NT2/D1 (cell line): ENCODE results near the gene SAT2.
A peak's percentile ranks its signal among the peaks of the same experiment; 100 is the strongest.

Experiments
- DNase-seq: peaks from one replicate; pipeline ENCODE4 v3.0.0-alpha.2; 2011; ENCODE audit warnings: low read depth, low spot score
- H3K27me3 ChIP-seq: 2 replicates; pipeline ENCODE4 v1.6.0; 2011; ENCODE audit warnings: mild to moderate bottlenecking; ENCODE audit not compliant: insufficient read length, insufficient read depth
- H3K36me3 ChIP-seq: 2 replicates; pipeline ENCODE4 v1.6.1; 2011; ENCODE audit warnings: mild to moderate bottlenecking, low read length, mixed read lengths; ENCODE audit not compliant: insufficient read depth, insufficient read length
- H3K4me1 ChIP-seq: 2 replicates; pipeline ENCODE4 v1.5.1; 2011; ENCODE audit not compliant: insufficient read depth, insufficient read length
- H3K4me3 ChIP-seq: 2 replicates; pipeline ENCODE4 v1.5.1; 2011; ENCODE audit warnings: low read depth; ENCODE audit not compliant: insufficient read length
- H3K9ac ChIP-seq: 2 replicates; pipeline ENCODE4 v1.6.0; 2011; ENCODE audit warnings: low read depth; ENCODE audit not compliant: insufficient read length
- H3K9me3 ChIP-seq: 2 replicates; pipeline ENCODE4 v1.5.1; 2011; ENCODE audit warnings: mild to moderate bottlenecking, low read length; ENCODE audit not compliant: insufficient read depth
- SUZ12 ChIP-seq: IDR thresholded peaks from 2 replicates; pipeline ENCODE4 v1.6.1; 2011; ENCODE audit not compliant: insufficient read length, insufficient read depth; ENCODE audit errors: extremely low read depth
- YY1 ChIP-seq: IDR thresholded peaks from 2 replicates; pipeline ENCODE4 v1.6.1; 2011; ENCODE audit not compliant: insufficient read length, insufficient read depth
- ZNF274 ChIP-seq: IDR thresholded peaks from 2 replicates; pipeline ENCODE4 v1.6.1; 2011; ENCODE audit warnings: mild to moderate bottlenecking, low read depth, low read length

Gene SAT2

DNA sequence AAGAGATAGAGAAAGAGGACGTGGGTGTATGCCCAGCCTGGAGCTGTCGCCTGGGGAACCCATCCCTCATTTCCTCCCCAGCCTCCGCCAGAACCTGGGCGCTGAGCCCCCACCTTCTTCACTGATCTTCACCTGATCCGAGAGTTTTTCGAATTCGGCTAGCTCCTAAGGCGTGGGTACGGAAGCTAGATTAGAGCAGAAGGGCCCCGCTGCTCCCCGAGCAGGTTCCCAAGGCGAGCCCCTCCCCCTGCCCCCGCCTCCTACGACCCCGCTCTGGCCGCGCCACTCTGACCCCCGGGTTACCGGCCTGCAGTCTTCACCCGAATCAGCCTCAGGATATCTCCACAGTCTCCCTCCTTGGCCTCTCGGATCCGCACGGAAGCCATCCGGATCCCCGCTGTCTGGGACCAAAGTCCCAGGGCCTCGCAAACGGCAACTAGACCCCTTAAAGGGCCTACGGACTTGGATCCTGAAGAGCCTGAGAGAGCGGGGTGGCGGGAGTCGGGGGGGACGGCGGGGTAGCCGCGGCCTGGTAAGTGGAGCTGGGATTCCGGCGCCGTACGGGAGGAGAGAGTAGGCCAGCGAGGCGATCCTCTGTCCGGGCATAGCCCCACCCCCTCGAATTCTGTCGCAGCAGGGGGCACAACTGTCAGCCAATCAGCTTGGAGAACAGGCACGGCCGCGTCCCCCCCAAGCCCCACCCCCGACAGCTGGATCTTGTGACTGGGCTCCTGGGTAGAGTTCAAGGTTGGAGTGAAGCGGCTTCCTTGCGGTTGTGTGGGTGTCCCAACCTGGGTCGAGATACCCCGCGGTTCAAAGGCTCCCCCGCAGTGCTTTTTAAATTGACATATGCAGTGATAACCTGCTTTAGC, at the start of gene SAT2:
Gene SAT2 (minus strand): TSS at position 572 of the 872 bp plus-strand sequence. CDS start 186 bp downstream, at position 386.
- H3K4me3 ChIP-seq: peak within 1 kb of the TSS; percentile 75
- peaks cover 2% of the 10 kb centered on the region for H3K36me3 ChIP-seq
- no peaks in the 10 kb centered on the region for H3K9me3 ChIP-seq

DNA sequence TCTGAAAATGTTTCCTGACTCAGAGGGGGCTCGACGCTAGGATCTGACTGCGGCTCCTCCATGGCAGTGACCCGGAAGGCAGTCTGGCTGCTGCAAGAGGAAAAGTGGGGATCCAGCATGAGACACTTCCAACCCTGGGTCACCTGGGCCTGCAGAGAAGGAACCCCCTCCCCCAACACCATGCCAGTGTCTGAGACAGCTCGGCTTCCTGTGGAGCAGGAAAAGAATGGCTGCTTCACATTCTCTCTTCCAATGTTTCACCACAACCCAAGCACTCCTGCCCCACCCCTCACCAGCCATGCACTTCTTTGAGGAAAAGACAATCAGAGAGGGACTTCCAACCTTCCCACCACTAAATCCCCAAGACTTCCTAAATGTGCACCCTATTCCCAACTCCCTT, 48.9 kb upstream of the SAT2 start:
- H3K4me3 ChIP-seq: no peak overlapping the region
- peak overlapping the region; percentile 42 for H3K9ac ChIP-seq
- no peak for TF ChIP-seq ZNF274
- no peak for TF ChIP-seq YY1
- no peak for TF ChIP-seq SUZ12

More for the DNA sequence above, at the start of gene SAT2:
- TF ChIP-seq YY1 (no peak), ZNF274 (no peak), SUZ12 (no peak)
- Histone ChIP-seq H3K4me1 (no peaks in the 10 kb centered on the region), H3K27me3 (no peaks in the 10 kb centered on the region), H3K9ac (peak within 1 kb of the TSS; percentile 91)
- DNase-seq: peak; percentile 89

DNA sequence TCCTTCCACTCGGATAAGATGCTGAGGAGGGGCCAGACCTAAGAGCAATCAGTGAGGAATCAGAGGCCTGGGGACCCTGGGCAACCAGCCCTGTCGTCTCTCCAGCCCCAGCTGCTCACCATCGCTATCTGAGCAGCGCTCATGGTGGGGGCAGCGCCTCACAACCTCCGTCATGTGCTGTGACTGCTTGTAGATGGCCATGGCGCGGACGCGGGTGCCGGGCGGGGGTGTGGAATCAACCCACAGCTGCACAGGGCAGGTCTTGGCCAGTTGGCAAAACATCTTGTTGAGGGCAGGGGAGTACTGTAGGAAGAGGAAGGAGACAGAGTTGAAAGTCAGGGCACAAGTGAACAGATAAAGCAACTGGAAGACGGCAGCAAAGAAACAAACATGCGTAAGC, 47.3 kb upstream of the SAT2 start:
- H3K9ac ChIP-seq: no peak overlapping the region
- H3K36me3 ChIP-seq: peaks cover 49% of the 10 kb centered on the region

More for the DNA sequence above, 48.9 kb upstream of the SAT2 start:
- H3K36me3 ChIP-seq: peaks cover 43% of the 10 kb centered on the region
- no peaks in the 10 kb centered on the region for H3K4me1 ChIP-seq
- peaks cover 18% of the 10 kb centered on the region; the same call in 1 of the 2 replicates for H3K9me3 ChIP-seq
- no peaks in the 10 kb centered on the region for H3K27me3 ChIP-seq
- DNase-seq: peak; percentile 55

DNA sequence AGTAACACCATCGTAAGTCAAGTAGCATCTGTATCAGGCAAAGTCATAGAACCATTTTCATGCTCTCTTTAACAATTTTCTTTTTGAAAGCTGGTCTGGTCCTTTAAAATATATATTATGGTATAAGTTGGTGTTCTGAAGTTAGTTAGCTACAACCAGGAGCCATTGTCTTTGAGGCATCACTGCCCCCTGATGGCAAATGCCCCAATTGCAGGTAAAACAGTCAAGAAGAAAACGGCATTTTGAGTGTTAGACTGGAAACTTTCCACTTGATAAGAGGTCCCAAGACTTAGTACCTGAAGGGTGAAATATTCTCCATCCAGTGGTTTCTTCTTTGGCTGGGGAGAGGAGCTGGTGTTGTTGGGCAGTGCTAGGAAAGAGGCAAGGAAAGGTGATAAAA, 45.6 kb upstream of the SAT2 start:
- Histone ChIP-seq H3K9me3 (peaks cover 18% of the 10 kb centered on the region; the same call in 1 of the 2 replicates), H3K27me3 (no peaks in the 10 kb centered on the region), H3K9ac (no peak overlapping the region), H3K36me3 (peaks cover 64% of the 10 kb centered on the region), H3K4me1 (no peaks in the 10 kb centered on the region), H3K4me3 (no peak overlapping the region)
- no peak for DNase-seq
- TF ChIP-seq ZNF274: no peak
- no peak for TF ChIP-seq YY1
- TF ChIP-seq SUZ12: no peak

More for the DNA sequence above, 47.3 kb upstream of the SAT2 start:
- DNase-seq: no peak
- no peaks in the 10 kb centered on the region for H3K4me1 ChIP-seq
- H3K27me3 ChIP-seq: no peaks in the 10 kb centered on the region
- TF ChIP-seq ZNF274: no peak
- TF ChIP-seq SUZ12: no peak
- TF ChIP-seq YY1: no peak
- H3K4me3 ChIP-seq: no peak overlapping the region
- peaks cover 18% of the 10 kb centered on the region; the same call in 1 of the 2 replicates for H3K9me3 ChIP-seq

DNA sequence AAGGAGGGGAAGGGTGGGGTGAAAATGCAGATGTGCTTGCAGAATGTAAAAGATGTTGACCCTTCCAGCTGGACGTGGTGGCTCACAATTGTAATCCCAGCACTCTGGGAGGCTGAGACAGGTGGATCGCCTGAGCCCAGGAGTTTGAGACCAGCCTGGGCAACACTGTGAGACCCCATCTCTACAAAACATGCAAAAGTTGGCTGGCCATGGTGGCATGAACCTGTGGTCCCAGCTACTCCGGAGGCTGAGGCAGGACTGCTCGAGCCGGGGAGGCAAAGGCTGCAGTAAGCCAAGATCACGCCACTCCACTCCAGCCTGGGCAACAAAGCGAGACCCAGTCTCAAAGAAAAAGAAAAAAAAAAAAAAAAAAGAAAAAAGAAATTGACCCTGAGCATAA, 40.9 kb upstream of the SAT2 start:
- H3K9me3 ChIP-seq: peaks cover 5% of the 10 kb centered on the region; the same call in 1 of the 2 replicates

DNA sequence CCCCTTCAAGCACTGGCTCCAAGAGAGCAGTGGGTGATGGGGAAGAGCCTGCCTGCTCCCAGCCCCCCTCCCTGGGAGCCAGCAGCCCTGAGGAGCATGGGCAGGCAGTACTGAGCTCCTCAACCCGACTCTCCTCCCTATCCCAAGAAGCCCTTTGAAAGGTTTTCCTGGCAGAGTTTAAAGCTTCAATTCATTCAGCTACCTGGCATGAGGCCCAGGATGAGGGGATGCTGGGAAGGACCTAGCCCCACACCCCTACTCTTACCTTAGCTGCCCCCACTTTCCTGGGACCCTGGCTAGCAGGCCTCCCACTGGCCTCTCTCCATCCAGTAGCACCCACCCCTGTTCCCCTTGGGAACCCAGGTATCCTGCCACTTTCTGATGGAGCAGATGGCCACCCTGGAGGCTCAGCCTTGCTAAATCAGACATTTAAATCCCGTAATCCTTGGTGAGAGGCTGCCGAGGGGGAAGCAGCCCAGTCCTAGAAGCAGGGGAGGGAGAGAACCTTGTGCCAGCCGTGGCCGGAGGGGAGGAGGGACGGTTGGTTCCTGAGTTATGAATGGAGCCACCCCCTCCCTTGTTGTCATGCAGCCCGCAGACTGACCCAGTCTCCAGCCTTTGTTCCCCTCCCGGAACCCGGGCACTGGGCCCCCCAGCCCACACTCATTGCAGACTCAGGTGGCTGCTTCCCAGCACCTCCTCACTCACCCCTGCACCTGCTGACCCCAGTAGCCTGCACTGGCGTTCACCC, 40.2 kb upstream of the SAT2 start:
- no peaks in the 10 kb centered on the region for H3K4me1 ChIP-seq
- no peaks in the 10 kb centered on the region for H3K9me3 ChIP-seq
- H3K36me3 ChIP-seq: peaks cover 46% of the 10 kb centered on the region
- no peak for DNase-seq
- TF ChIP-seq SUZ12 (no peak), ZNF274 (no peak), YY1 (no peak)
- H3K4me3 ChIP-seq: no peak overlapping the region
- no peaks in the 10 kb centered on the region for H3K27me3 ChIP-seq
- H3K9ac ChIP-seq: no peak overlapping the region

More for the DNA sequence above, 40.9 kb upstream of the SAT2 start:
- no peak for TF ChIP-seq YY1
- no peak for TF ChIP-seq SUZ12
- TF ChIP-seq ZNF274: no peak
- no peak for DNase-seq
- H3K9ac ChIP-seq: no peak overlapping the region
- H3K36me3 ChIP-seq: peaks cover 53% of the 10 kb centered on the region
- no peaks in the 10 kb centered on the region for H3K27me3 ChIP-seq
- no peak overlapping the region for H3K4me3 ChIP-seq
- no peaks in the 10 kb centered on the region for H3K4me1 ChIP-seq
